ENCODE results near the gene PPP2R5E. TPM values are rescaled to one million over a fixed set of nuclear protein-coding genes. Genes with fewer than 3 reads are reported as not detected.

Gene PPP2R5E
- total and polyA plus RNA-seq, 2 donors (not counting 3 experiments of a cell fraction or from before 2014, with no cell fraction given) = 4.9 to 52.5 TPM

DNA sequence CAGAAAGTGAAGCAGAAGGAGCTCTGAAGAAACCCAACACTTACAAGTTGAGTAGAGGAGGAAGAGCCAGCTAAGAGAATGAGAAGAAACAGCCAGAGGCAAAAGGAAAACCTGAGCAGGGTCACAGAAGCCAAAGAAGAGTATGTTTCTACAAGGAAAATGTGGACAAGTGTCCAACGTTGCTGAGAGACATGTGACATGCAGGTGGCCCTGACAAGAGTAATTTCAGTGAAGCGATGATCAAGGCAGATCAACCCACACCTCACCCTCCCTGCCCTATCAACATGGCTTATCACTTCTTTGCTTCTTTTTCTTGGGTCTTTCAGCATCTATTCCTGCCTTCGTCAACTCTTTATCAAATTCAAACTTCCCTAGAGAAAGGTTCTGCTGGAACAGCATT is 68.3 kb downstream of the PPP2R5E start:
- no peak for FAIRE-seq
- BruUV-seq (replicated peaks) = no TSS peak

More for the DNA sequence above, 68.3 kb downstream of the PPP2R5E start:
- H3K9me1 ChIP-seq (replicated peaks; ENCODE audit: control insufficient read depth, extremely low read depth, insufficient read depth, low read length) = no peaks in the 10 kb centered on the region
- no peak overlapping the region for H2AFZ ChIP-seq (ENCODE audit: low read depth, low read length)
- TF ChIP-seq GATA2 (IDR thresholded peaks at IDR 0.05; ENCODE audit: insufficient read depth, insufficient read length, low read depth, low read length) (no peak), POLR2AphosphoS5 (IDR thresholded peaks at IDR 0.05; ENCODE audit: insufficient read depth, low read depth, low read length) (no peak), EZH2 (IDR thresholded peaks at IDR 0.05; ENCODE audit: borderline replicate concordance, low read depth, low read length, severe bottlenecking) (no peak), JUN (IDR thresholded peaks at IDR 0.05; ENCODE audit: borderline replicate concordance, insufficient read depth, insufficient read length, low read depth) (no peak), POLR2A (IDR thresholded peaks at IDR 0.05; ENCODE audit: low read depth, low read length) (no peak), MYC (IDR thresholded peaks at IDR 0.05; ENCODE audit: low read depth, low read length) (no peak), FOS (IDR thresholded peaks at IDR 0.05; ENCODE audit: borderline replicate concordance, insufficient read depth, low read length) (no peak)
- TF ChIP-seq, protein P1, sequence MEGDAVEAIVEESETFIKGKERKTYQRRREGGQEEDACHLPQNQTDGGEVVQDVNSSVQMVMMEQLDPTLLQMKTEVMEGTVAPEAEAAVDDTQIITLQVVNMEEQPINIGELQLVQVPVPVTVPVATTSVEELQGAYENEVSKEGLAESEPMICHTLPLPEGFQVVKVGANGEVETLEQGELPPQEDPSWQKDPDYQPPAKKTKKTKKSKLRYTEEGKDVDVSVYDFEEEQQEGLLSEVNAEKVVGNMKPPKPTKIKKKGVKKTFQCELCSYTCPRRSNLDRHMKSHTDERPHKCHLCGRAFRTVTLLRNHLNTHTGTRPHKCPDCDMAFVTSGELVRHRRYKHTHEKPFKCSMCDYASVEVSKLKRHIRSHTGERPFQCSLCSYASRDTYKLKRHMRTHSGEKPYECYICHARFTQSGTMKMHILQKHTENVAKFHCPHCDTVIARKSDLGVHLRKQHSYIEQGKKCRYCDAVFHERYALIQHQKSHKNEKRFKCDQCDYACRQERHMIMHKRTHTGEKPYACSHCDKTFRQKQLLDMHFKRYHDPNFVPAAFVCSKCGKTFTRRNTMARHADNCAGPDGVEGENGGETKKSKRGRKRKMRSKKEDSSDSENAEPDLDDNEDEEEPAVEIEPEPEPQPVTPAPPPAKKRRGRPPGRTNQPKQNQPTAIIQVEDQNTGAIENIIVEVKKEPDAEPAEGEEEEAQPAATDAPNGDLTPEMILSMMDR (IDR thresholded peaks at IDR 0.05; ENCODE audit: extremely low read depth in 1 of 2, insufficient read depth in 1 of 2, low read depth in 1 of 2, low read length in 2 of 2) = no peak
- TF ChIP-seq, protein P2, sequence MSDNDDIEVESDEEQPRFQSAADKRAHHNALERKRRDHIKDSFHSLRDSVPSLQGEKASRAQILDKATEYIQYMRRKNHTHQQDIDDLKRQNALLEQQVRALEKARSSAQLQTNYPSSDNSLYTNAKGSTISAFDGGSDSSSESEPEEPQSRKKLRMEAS (IDR thresholded peaks at IDR 0.05; ENCODE audit: insufficient read depth, insufficient read length) = no peak
- H3K9me3 ChIP-seq (replicated peaks; ENCODE audit: control insufficient read depth, insufficient read depth, low read length) = no peaks in the 10 kb centered on the region
- H3K9ac ChIP-seq (replicated peaks; ENCODE audit: extremely low read depth, insufficient read depth, low read length) = no peak overlapping the region
- no peak overlapping the region for H3K27ac ChIP-seq (ENCODE audit: insufficient read depth, low read depth, low read length)
- no peak overlapping the region for H3K4me3 ChIP-seq (replicated peaks in 1 of 3; ENCODE audit: insufficient read depth in 1 of 3, low read depth in 1 of 3, low read length in 3 of 3)
- no peak overlapping the region for H3K4me2 ChIP-seq (ENCODE audit: insufficient read depth, low read length)
- CTCF ChIA-PET = no interaction called here
- H4K20me1 ChIP-seq (replicated peaks; ENCODE audit: control insufficient read depth, extremely low read depth, insufficient read depth, low read length) = peaks cover 7% of the 10 kb centered on the region
- peaks cover 11% of the 10 kb centered on the region for H3K4me1 ChIP-seq (ENCODE audit: control insufficient read depth, extremely low read depth, insufficient read depth, low read length)
- DNase-seq (ENCODE audit: low read depth, low spot score) = no peak
- dilution Hi-C loops (cut with MboI; ENCODE audit: extremely low pct_ligation_motif_present, low sequenced_read_pairs) = no loop called here
- no peaks in the 10 kb centered on the region for H3K27me3 ChIP-seq (ENCODE audit: control insufficient read depth in 2 of 2, insufficient read depth in 2 of 2, low read length in 2 of 2)
- intact Hi-C loops (cut with micrococcal nuclease) = no loop called here
- H3K36me3 ChIP-seq (ENCODE audit: control insufficient read depth in 2 of 2, extremely low read depth in 1 of 2, insufficient read depth in 2 of 2, low read length in 2 of 2) = no peaks in the 10 kb centered on the region
- H3K79me2 ChIP-seq (ENCODE audit: control insufficient read depth, insufficient read depth, low read length) = peaks cover 55% of the 10 kb centered on the region
- POLR2A ChIA-PET = no interaction called here

Measured in endothelial cell of umbilical vein (primary cell).